NB4 (cell line): ENCODE data around the gene ZBP1.

Experiments used
- POLR2A ChIP-seq: IDR thresholded peaks from 2 replicates; pipeline ENCODE4 v1.6.1; 2011; ENCODE audit warnings: mild to moderate bottlenecking; ENCODE audit not compliant: insufficient read length; ENCODE audit errors: extremely low read depth
- TF ChIP-seq, protein P1 (sequence below): IDR thresholded peaks from one replicate; pipeline ENCODE4 v1.5.1; 2012; ENCODE audit warnings: low read depth, low read length
- TF ChIP-seq, protein P2 (sequence below): IDR thresholded peaks from 2 replicates; pipeline ENCODE4 v1.6.1; 2011; ENCODE audit warnings: low read depth, low read length

DNA sequence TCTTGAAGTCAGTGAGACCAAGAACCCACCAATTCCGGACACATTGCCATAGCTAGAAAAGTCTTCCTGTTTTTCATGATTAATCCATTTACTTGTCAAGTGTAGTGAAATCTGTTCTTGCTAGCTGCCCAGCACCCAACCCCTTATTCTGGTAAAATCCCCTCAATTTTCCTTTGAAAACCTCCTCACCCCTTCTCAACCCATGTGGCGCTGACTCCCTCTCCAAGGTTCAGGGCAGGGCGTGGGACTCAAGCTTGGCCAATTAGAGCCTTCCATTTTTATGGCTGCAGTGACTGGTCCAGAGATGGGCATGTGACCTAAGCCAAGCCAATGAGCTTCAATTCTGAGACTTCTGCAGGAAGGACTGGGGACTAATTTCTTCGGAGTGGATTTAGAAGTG, 9.8 kb upstream of the ZBP1 start:
- TF ChIP-seq, protein P1, sequence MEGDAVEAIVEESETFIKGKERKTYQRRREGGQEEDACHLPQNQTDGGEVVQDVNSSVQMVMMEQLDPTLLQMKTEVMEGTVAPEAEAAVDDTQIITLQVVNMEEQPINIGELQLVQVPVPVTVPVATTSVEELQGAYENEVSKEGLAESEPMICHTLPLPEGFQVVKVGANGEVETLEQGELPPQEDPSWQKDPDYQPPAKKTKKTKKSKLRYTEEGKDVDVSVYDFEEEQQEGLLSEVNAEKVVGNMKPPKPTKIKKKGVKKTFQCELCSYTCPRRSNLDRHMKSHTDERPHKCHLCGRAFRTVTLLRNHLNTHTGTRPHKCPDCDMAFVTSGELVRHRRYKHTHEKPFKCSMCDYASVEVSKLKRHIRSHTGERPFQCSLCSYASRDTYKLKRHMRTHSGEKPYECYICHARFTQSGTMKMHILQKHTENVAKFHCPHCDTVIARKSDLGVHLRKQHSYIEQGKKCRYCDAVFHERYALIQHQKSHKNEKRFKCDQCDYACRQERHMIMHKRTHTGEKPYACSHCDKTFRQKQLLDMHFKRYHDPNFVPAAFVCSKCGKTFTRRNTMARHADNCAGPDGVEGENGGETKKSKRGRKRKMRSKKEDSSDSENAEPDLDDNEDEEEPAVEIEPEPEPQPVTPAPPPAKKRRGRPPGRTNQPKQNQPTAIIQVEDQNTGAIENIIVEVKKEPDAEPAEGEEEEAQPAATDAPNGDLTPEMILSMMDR = no peak
- TF ChIP-seq POLR2A = no peak
- TF ChIP-seq, protein P2, sequence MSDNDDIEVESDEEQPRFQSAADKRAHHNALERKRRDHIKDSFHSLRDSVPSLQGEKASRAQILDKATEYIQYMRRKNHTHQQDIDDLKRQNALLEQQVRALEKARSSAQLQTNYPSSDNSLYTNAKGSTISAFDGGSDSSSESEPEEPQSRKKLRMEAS = no peak
